ENCODE measurements around the gene CEP19. TPM values are rescaled to one million over a fixed set of nuclear protein-coding genes. Genes with fewer than 3 reads are reported as not detected.

Gene CEP19
- total RNA-seq, 3 donors from 2014 or later: 3.4 to 4.3 (median 3.6) TPM

- H3K36me3 Mint-ChIP-seq (ENCODE audit: insufficient read depth): peaks cover 10% of the 10 kb centered on the region
- DNase-seq: no peak
- no peaks in the 10 kb centered on the region for H3K9me3 Mint-ChIP-seq
- H3K27me3 Mint-ChIP-seq (ENCODE audit: low read depth): no peaks in the 10 kb centered on the region
- H3K4me3 Mint-ChIP-seq: no peak overlapping the region
- H3K4me1 Mint-ChIP-seq (ENCODE audit: low read depth): no peaks in the 10 kb centered on the region
- ATAC-seq: no peak
These were observed 50.0 kb downstream of the CEP19 start for GRCh38 chr3:196662033-196662432.

- H3K4me3 Mint-ChIP-seq: no peak overlapping the region
- no peak for ATAC-seq
- no peaks in the 10 kb centered on the region for H3K4me1 Mint-ChIP-seq (ENCODE audit: low read depth)
- no peaks in the 10 kb centered on the region for H3K27me3 Mint-ChIP-seq (ENCODE audit: low read depth)
- H3K36me3 Mint-ChIP-seq (ENCODE audit: insufficient read depth): peaks cover 12% of the 10 kb centered on the region
- no peak for DNase-seq
- H3K9me3 Mint-ChIP-seq: no peaks in the 10 kb centered on the region
These were observed 50.6 kb downstream of the CEP19 start for GRCh38 chr3:196661400-196661799.

- no peaks in the 10 kb centered on the region for H3K9me3 Mint-ChIP-seq
These were observed 51.5 kb downstream of the CEP19 start for GRCh38 chr3:196660381-196661166.

GRCh38 chr3:196659901-196660351, 52.1 kb downstream of the CEP19 start:
- ATAC-seq: no peak
- peaks cover 15% of the 10 kb centered on the region for H3K36me3 Mint-ChIP-seq (ENCODE audit: insufficient read depth)
- H3K4me1 Mint-ChIP-seq (ENCODE audit: low read depth): no peaks in the 10 kb centered on the region
- DNase-seq: no peak
- H3K9me3 Mint-ChIP-seq: no peaks in the 10 kb centered on the region
- no peaks in the 10 kb centered on the region for H3K27me3 Mint-ChIP-seq (ENCODE audit: low read depth)
- H3K4me3 Mint-ChIP-seq: no peak overlapping the region

More at GRCh38 chr3:196660381-196661166, 51.5 kb downstream of the CEP19 start:
- peaks cover 13% of the 10 kb centered on the region for H3K36me3 Mint-ChIP-seq (ENCODE audit: insufficient read depth)
- no peak for DNase-seq
- H3K4me3 Mint-ChIP-seq: no peak overlapping the region
- H3K27me3 Mint-ChIP-seq (ENCODE audit: low read depth): no peaks in the 10 kb centered on the region
- ATAC-seq: no peak
- H3K4me1 Mint-ChIP-seq (ENCODE audit: low read depth): no peaks in the 10 kb centered on the region

Other genes starting within 250 kb of the CEP19 start
- 10 to 100 TPM; 20.9 to 22.4 (median 21.8) TPM for gene RNF168, start 208.5 kb downstream of the CEP19 start, total RNA-seq
- gene SMCO1, start 196.9 kb downstream of the CEP19 start, total RNA-seq: not detected
- 10 to 100 TPM; 21.5 to 27.1 (median 22.9) TPM for gene WDR53, start 143.7 kb downstream of the CEP19 start, total RNA-seq
- gene FBXO45, start 143.6 kb downstream of the CEP19 start, total RNA-seq: 10 to 100 TPM; 20.3 to 21.4 (median 21.4) TPM
- gene NRROS, start 72.6 kb downstream of the CEP19 start, total RNA-seq: 10 to 100 TPM; 16.2 to 18.5 (median 18.5) TPM
- gene PIGX, start 127 bp upstream of the CEP19 start, total RNA-seq: 10 to 100 TPM; 26.7 to 28.9 (median 27.9) TPM
- 10 to 100 TPM; 60.1 to 71.1 (median 65.8) TPM for gene PAK2, start 27.6 kb upstream of the CEP19 start, total RNA-seq
- 10 to 100 TPM; 34.5 to 37.1 (median 34.7) TPM for gene SENP5, start 155.7 kb upstream of the CEP19 start, total RNA-seq
- gene NCBP2, start 230.3 kb upstream of the CEP19 start, total RNA-seq: 100 to 1,000 TPM; 132 to 138 (median 134) TPM

All from activated T-cell treated with anti-CD3 and anti-CD28 coated beads, Interleukin-2, amount 50 U/mL, for 4 hours (primary cell).